DOHH2 (cell line): ENCODE measurements around the gene CERS2.

Source experiments
- H3F3A ChIP-seq: fragments of 200-600 bp; sonication (generic), shearing (Covaris generic); 2 replicates; pipeline ENCODE4 v1.6.0; 2016; ENCODE audit warnings: antibody characterized with exemption, mild to moderate bottlenecking; ENCODE audit not compliant: control insufficient read depth, insufficient read depth
- H3K27ac ChIP-seq: fragments of 200-600 bp; sonication (generic); 2 replicates; pipeline ENCODE4 v1.5.1; 2014; ENCODE audit warnings: low read depth, mild to moderate bottlenecking, low read length, moderate library complexity
- H3K27me3 ChIP-seq: fragments of 200-600 bp; sonication (generic); 2 replicates; pipeline ENCODE4 v1.6.1; 2014; ENCODE audit warnings: mild to moderate bottlenecking, low read length, mixed read lengths; ENCODE audit not compliant: control insufficient read depth
- H3K36me3 ChIP-seq: fragments of 200-600 bp; sonication (generic); 2 replicates; pipeline ENCODE4 v1.6.1; 2014; ENCODE audit warnings: mild to moderate bottlenecking, low read length, moderate library complexity, mixed read lengths; ENCODE audit not compliant: control insufficient read depth
- H3K4me1 ChIP-seq: fragments of 200-600 bp; sonication (generic); 2 replicates; pipeline ENCODE4 v1.6.1; 2014; ENCODE audit warnings: mild to moderate bottlenecking, low read length, mixed read lengths; ENCODE audit not compliant: control insufficient read depth
- H3K4me2 ChIP-seq: fragments of 200-600 bp; sonication (generic); 2 replicates; pipeline ENCODE4 v1.6.0; 2014; ENCODE audit warnings: mild to moderate bottlenecking, low read length, moderate library complexity
- H3K4me3 ChIP-seq: fragments of 200-600 bp; sonication (generic); 2 replicates; pipeline ENCODE4 v1.5.1; 2014; ENCODE audit warnings: mild to moderate bottlenecking, low read length, mixed read lengths
- H3K79me2 ChIP-seq: fragments of 200-600 bp; sonication (generic); 2 replicates; pipeline ENCODE4 v1.6.1; 2014; ENCODE audit warnings: mild to moderate bottlenecking, low read length, mixed read lengths; ENCODE audit not compliant: control insufficient read depth
- H3K9me2 ChIP-seq: fragments of 200-600 bp; sonication (generic); replicated peaks from 2 replicates; pipeline ENCODE4 v1.6.1; 2014; ENCODE audit warnings: mild to moderate bottlenecking, low read length, mixed read lengths; ENCODE audit not compliant: control insufficient read depth
- H3K9me3 ChIP-seq: fragments of 200-600 bp; sonication (generic); 2 replicates; pipeline ENCODE4 v1.6.1; 2014; ENCODE audit warnings: antibody characterized with exemption, low read length, mixed read lengths; ENCODE audit not compliant: control insufficient read depth, insufficient read depth
- H4K20me1 ChIP-seq: fragments of 200-600 bp; sonication (generic); 2 replicates; pipeline ENCODE4 v1.6.0; 2014; ENCODE audit warnings: low read depth, mild to moderate bottlenecking, antibody characterized with exemption, low read length, moderate library complexity; ENCODE audit not compliant: control insufficient read depth, insufficient read depth
- CTCF ChIP-seq: fragments of 200-600 bp; sonication (generic); IDR thresholded peaks from one replicate; pipeline ENCODE4 v1.5.1; 2014; ENCODE audit warnings: antibody characterized with exemption, mild to moderate bottlenecking, low read depth, low read length; ENCODE audit not compliant: poor library complexity, severe bottlenecking
- EZH2phosphoT487 ChIP-seq: fragments of 200-600 bp; sonication (generic); IDR thresholded peaks from 2 replicates; pipeline ENCODE4 v1.6.1; 2017; ENCODE audit warnings: borderline replicate concordance, mild to moderate bottlenecking, antibody characterized with exemption, low read length, moderate library complexity, mixed read lengths

Gene CERS2

DNA sequence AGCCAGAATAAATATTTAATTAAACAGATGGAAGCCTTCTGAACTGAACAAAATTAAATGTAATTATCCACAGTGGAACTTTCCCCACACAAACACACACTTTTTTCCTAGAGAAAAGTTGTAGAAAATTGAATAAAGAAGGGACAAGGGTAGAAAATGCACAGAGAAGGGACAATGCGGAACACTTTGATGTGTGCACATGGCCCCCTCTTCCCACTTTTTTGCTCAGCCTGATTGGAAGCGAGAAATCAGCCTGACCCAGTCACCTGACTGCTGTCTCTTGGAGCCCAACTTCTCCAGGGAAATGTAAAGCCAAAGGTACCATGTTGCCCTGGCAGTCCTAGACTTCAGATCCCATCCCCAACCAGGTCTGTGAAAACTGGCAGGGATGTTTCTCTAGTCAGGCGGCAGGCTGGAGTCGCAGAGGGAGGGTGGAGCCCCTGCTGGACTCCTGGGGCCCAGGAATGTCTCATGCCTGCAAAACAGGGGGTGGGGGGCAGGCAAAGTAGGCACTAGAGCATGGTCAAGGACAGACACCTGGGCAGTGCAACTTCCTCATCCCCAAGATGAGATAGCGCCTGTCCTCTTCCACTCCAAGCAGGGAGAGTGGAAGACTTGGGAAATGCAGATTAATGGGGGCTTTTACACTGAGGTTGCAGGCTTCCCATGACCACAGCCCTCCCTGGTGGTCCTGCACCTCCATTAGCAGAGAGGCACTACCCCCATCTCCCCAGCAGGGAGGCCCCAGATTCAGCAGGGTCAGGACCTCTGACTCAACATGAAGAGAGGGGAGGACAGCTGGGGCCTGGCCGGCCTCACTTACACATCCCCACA is 2.8 kb downstream of the CERS2 start:
- Histone ChIP-seq H3K9me3 (no peaks in the 10 kb centered on the region), H3K79me2 (peaks cover 72% of the 10 kb centered on the region), H3F3A (peaks cover 7% of the 10 kb centered on the region), H3K36me3 (peaks cover 59% of the 10 kb centered on the region), H3K9me2 (no peaks in the 10 kb centered on the region), H3K27me3 (no peaks in the 10 kb centered on the region), H3K4me2 (peak overlapping the region; percentile 84), H3K4me1 (peaks cover 37% of the 10 kb centered on the region), H4K20me1 (peaks cover 3% of the 10 kb centered on the region; the same call in 1 of the 2 replicates), H3K27ac (no peak overlapping the region), H3K4me3 (peak overlapping the region; percentile 90)
- TF ChIP-seq CTCF (peak; percentile 26), EZH2phosphoT487 (no peak)

DNA sequence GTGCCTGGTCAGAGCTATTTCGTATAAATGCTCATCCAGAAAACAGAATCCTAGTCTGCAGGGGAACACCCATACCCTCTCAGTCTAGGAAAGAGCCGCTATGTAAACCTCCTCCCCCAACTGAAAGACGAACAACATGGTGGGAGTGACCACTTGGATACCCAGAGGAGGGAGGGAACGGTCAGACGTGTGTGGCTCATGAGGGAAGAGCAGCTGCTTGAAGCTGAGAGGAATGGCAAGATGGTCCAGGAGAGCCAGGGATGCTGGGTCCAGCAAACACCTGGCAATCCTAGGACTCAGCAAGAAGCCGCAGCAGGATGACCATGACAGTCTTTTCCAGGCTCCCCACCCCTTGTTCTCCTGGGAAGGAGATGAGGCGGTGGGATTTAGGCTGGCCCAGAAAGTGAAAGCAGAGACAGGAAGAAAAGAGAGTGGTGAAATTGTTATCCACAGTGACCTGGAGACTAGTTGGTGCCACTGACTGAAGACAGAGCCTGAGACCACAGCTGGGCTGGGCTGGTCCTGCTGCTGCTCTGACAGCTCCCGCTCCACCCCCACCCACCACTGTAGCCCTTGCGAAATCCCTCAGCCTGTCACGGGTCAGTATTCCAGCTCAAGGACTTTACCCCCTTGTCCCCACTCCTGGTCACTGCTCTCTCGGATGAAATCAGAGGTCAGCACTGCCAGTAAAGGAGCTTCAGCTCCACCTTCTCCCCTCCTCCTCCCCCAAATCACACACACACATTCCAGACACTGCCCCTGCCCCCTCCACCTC is 3.6 kb downstream of the CERS2 start:
- Histone ChIP-seq H3K27ac (no peak overlapping the region), H3F3A (peaks cover 6% of the 10 kb centered on the region), H3K4me1 (peaks cover 33% of the 10 kb centered on the region), H3K9me2 (no peaks in the 10 kb centered on the region), H3K4me3 (no peak overlapping the region), H3K9me3 (no peaks in the 10 kb centered on the region), H3K4me2 (no peak overlapping the region; the same call in 1 of the 2 replicates), H3K36me3 (peaks cover 67% of the 10 kb centered on the region), H4K20me1 (peaks cover 3% of the 10 kb centered on the region; the same call in 1 of the 2 replicates), H3K27me3 (no peaks in the 10 kb centered on the region), H3K79me2 (peaks cover 72% of the 10 kb centered on the region)
- TF ChIP-seq CTCF (no peak), EZH2phosphoT487 (no peak)

GRCh38 chr1:150969626-150970025 is 5.0 kb downstream of the CERS2 start:
- Histone ChIP-seq H3K27ac (no peak overlapping the region), H4K20me1 (peaks cover 3% of the 10 kb centered on the region; the same call in 1 of the 2 replicates), H3K9me3 (no peaks in the 10 kb centered on the region), H3K4me1 (peaks cover 24% of the 10 kb centered on the region), H3K4me3 (no peak overlapping the region), H3K79me2 (peaks cover 62% of the 10 kb centered on the region), H3K27me3 (no peaks in the 10 kb centered on the region), H3F3A (peaks cover 4% of the 10 kb centered on the region; the same call in 1 of the 2 replicates), H3K36me3 (peaks cover 77% of the 10 kb centered on the region), H3K9me2 (no peaks in the 10 kb centered on the region), H3K4me2 (no peak overlapping the region)
- TF ChIP-seq CTCF = no peak
- TF ChIP-seq EZH2phosphoT487 = no peak
